GM12872 (cell line): Measurements from ENCODE around the gene ZNF804A.

Experiments
- TF ChIP-seq, protein P1 (sequence below): IDR thresholded peaks from 3 replicates; pipeline ENCODE4 v1.5.1; 2011; ENCODE audit warnings: low read depth, mild to moderate bottlenecking, low read length, moderate library complexity; ENCODE audit not compliant: insufficient read depth

Gene ZNF804A

DNA sequence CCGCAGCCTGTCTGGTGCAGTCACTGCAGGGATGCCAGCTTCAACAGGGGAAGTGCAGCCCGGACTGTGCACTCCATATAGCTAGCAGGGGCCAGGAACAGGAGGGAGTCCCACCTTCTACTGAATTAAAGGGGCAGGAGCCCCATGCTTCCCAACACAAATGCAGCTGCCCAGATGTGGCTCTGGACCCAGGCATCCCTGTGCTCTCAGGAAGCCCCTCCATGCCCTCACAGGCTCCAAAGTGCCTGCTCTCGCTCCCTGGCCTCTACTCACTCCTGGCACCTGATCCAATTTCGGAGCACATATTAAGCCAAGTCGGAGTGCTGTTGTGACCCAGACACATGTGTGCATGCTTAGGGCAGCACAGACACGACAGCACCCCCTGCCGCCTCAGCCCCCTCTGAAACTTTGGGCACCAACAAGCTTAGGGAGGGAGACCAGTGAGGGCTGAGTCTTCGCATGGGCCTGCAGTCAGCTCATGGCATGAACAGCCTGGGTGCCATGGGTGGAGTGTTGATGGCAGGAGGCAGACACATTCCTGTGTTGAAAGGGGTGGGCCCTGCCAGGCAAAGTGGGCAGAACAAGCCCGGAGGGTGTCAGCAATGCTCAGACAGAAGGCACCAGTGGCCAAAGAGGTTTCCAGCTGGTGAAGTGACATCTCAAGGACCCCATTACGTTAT lies 83.5 kb downstream of the ZNF804A start:
- TF ChIP-seq, protein P1, sequence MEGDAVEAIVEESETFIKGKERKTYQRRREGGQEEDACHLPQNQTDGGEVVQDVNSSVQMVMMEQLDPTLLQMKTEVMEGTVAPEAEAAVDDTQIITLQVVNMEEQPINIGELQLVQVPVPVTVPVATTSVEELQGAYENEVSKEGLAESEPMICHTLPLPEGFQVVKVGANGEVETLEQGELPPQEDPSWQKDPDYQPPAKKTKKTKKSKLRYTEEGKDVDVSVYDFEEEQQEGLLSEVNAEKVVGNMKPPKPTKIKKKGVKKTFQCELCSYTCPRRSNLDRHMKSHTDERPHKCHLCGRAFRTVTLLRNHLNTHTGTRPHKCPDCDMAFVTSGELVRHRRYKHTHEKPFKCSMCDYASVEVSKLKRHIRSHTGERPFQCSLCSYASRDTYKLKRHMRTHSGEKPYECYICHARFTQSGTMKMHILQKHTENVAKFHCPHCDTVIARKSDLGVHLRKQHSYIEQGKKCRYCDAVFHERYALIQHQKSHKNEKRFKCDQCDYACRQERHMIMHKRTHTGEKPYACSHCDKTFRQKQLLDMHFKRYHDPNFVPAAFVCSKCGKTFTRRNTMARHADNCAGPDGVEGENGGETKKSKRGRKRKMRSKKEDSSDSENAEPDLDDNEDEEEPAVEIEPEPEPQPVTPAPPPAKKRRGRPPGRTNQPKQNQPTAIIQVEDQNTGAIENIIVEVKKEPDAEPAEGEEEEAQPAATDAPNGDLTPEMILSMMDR = no peak

DNA sequence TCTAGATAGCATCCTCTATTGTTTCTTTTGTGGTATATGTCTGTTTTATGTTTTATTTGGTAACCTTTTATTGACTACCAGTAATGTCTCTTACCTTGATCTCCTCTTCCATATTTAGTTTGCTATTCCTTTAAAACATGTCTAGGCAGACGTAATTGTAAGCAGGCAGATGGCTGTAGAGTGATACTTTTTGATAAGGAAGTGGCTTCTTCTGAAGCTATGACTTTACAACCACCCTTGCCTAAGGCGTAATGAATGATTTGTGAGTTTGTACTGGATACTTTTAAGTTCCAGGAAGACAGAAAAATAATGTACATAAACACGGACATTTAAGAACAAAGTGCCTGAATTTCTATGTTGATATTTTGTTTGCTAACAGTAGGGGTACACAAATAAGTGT lies 85.6 kb downstream of the ZNF804A start:
- TF ChIP-seq, protein P1 = no peak

DNA sequence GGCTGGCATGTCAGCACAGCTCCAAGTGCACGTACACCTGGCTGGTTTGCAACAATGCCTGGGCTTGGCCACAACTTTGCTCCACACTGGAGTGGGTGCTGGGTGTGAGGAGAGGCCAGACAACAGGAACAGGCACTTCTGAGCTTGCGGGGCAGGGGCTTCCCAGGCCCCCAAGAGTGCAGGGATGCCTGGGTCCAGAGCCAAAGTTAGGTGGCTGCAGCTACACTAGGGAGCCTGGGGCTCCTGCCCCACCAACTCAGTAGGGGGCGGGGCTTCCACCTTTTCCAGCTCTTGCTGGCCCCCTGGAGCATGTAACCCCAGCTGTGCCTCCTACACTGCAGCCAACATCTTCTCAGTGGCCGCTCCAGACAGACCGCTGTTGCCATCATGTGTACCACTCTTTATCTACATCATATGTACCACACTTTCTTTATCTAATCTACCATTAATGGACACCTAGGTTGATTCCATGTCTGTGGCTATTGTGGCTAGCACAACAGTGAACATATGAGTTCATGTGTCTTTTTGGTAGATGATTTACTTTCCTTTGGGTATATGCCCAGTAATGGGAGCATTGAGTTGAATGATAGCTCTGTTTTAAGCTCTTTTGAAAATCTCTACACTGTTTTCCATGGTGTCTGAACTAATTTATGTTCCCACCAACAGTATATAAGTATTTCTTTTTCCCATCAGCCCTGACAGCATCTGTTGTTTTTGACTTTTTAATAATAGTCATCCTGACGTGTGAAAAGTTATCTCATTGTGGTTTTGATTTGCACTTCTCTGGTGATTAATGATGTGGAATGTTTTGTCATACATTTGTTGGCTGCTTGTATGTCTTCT lies 87.9 kb downstream of the ZNF804A start:
- TF ChIP-seq, protein P1 = no peak

DNA sequence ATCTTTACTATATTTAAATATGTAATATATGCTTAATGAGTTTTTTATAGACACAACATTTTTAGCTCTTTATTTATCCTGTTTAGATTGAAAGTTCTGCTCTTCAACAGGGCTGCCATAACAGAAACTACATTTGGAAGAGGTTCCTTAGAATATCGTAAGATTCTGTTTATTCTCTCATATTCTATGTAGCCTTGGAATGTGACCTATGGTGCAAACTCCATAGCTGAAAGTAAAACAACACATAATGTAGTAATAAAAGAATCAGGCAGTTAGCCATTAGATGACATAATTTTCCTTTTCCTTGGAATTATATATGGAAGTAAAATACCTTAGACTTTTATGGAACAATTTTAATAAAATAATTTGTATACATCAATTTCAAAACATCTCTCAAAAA lies 91.3 kb downstream of the ZNF804A start:
- TF ChIP-seq, protein P1 = no peak

DNA sequence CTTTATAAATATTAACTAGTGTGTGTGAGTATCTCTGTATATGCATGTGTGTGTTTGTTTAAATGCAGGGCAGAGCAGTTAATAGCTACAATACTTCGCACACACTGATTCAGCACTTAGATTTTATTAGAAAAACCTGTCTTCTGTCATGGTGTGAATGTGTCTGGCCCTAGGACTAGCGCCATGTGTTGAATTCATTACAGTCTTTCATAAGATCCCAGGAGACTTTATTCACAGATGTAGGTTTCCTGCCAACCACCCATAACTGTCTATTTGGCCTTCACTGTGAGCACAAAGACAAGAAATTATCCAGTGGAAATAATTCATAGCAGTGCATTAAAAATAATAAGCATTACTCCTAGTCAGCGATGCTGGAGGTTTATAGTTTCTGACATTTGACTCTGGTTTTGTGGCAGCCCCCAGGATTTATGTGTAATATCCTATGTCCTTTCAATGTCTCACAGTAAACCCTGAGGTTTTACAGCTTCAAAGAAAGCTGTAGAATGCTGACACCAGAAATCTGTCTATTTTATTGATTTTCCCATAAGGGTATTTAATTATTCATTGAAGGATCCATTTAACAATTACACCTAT lies 93.9 kb downstream of the ZNF804A start:
- TF ChIP-seq, protein P1 = no peak

DNA sequence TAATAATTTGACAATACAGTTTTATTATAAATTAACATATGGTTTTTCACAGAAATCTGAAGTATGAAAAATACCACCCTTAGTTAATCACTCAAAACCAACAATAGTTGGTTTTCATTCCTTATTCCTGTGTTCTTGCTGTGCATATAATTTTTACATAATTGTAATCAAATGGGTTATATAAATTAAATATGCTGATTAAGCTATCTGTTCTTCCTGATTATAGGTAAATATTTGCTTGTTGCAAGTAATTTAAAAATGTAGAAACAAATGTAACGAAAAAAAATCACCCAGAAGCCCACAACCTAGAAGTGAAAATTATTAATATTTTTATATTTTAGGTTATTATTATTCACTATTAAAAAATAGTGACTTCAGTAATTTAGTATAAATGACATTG lies 98.3 kb downstream of the ZNF804A start:
- TF ChIP-seq, protein P1 = no peak

DNA sequence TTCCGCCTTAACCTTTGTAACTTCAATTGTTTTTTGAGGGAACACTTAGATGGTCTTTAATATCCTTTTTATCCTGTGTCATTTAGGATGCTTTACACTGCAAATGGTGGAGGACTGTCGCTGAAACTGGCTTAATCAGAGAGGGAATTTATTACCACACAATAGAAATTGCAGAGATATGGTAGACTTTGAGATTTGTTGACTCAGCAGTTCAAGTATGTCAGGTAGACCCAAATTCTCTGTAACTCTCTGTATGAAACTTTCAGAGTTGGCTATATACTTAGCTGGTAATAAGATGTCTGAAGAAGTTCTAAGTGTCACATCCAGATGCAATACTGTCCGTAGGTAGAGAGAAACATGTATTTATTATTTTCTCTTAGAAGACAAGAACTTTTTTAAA lies 100.1 kb downstream of the ZNF804A start:
- TF ChIP-seq, protein P1 = no peak
